HG03520 (cell line): Measurements from ENCODE around the gene TIMM50.
A peak's percentile ranks its signal among the peaks of the same experiment; 100 is the strongest.

ENCODE experiments used
- ATAC-seq: cut with Tn5 transposase; IDR thresholded peaks from one replicate; pipeline ENCODE4 v1.9.1; 2021; ENCODE audit warnings: mild to moderate bottlenecking, moderate library complexity; ENCODE audit not compliant: unreplicated experiment

TIMM50 gene

GRCh38 chr19:39524495-39524894, 43.9 kb downstream of the TIMM50 start:
- no peak for ATAC-seq

DNA sequence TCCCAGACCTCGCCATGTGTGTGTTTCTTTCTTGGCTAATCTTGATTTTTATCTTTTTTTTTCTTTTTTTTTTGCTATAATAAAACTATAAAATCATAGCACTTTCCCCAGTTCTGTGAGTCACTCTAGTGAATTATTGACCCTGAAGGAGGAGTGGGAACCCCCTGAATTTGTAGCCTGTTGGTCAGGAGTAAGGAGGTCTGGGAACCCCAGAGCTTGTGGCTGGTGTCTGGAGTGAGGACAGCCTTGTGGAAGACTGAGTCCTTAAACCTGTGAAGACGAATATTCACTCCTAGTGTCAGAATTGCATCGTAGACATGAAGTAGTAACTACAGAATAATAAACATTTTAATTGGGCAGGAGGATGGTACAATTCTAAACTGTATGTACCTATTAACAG, 44.6 kb downstream of the TIMM50 start:
- ATAC-seq, result no peak

- ATAC-seq, result no peak
Observed at GRCh38 chr19:39531834-39532232, 51.2 kb downstream of the TIMM50 start.

DNA sequence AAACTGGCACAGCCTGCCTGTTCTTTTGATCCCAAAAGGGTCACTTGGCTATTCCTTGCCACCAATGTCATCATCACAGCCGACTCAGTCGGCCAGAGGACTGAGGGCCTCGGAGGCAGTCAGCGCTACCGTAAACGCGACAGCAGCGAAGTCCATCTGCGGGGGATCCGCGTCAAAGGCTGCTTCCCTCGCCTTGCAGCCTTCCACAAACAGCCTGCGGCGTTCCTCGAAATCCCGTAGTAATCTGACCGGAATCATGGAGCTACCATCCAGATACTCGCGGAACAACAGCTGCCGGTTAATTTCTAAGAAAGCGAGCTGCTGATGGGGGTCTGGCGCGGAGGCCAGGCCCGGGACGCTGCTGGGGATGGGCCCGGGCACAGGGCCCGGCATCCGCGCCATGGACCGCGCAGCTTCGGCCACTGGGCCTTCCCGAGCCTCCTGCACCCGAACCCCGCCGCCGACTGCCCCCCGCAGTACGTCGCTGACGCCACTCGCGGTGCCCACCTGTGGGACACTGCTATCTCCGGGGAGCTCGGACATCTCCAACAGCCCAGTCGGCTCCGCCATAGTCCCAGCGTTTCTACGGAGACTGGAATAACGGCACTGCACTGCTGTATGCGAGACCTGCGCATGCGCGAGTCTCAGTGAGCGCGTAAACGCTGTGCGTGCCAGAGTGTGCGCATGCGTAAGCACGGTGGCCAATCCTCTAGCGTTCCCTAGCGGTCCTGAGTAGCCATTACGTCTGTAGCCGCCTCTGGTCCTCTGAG, 51.8 kb downstream of the TIMM50 start, which contains the start of gene EID2B:
EID2B (minus strand) TSS at position 620 of the 770 bp plus-strand sequence; CDS start at position 570, 50 bp downstream.
- ATAC-seq, result peak; percentile 89

DNA sequence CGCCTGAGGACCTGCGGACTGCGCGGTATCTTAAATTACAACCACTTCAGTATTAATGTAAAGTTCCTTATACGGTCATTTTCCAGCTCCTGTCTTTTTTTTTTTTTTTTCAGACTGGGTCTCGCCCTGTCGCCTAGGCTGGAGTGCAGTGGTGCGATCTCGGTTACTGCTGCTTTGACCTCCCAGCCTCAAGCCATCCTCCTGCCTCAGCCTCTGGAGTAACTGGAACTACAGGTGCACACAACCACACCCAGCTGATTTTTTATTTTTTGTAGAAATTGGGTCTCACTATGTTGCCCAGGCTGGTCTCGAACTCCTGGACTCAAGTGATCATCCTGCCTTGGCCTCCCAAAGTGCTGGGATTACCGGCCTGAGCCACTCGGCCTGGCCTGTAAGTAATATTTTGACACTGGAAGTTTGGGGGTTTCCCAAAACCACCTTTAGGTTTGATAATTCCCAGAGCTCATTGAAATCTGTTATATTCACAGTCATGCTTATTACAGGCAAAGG, 52.4 kb downstream of the TIMM50 start:
- no peak for ATAC-seq

GRCh38 chr19:39533791-39534190, 53.2 kb downstream of the TIMM50 start:
- ATAC-seq, result no peak

- ATAC-seq, result no peak
Observed at GRCh38 chr19:39539165-39539517, 58.5 kb downstream of the TIMM50 start.

GRCh38 chr19:39539518-39540332, 59.1 kb downstream of the TIMM50 start, which contains the start of gene EID2:
TSS of gene EID2 (minus strand) at chr19:39540161. CDS start at chr19:39540079, 82 bp downstream.
- peak; percentile 84 for ATAC-seq

DNA sequence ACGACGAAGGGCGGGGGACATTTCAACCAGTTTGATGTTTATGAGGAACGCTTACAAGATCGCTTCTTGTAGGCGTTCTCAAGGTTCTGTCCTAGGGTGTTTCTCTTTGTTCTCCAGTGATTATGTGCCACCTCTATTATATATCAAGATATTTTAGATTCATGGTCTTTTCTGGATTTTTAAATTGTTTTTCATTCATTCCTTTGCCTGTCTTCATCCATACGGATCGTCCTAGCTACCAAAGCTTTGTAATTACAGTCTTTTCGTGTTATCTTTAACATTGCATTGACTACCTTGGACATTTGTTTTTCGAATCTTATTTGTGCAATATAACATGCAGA, 59.7 kb downstream of the TIMM50 start:
- no peak for ATAC-seq
